SU-DHL-6 (cell line): ENCODE measurements around the gene KLK1.

Experiments
- EZH2phosphoT487 ChIP-seq: fragments of 200-600 bp; sonication (generic), shearing (Covaris generic); conservative IDR thresholded peaks from 2 replicates; pipeline ENCODE4 v1.6.1; 2018; ENCODE audit warnings: mild to moderate bottlenecking, antibody characterized with exemption, low read length, moderate library complexity, mixed read lengths
- TF ChIP-seq, protein P1 (sequence below): fragments of 200-600 bp; sonication (generic); IDR thresholded peaks from one replicate; pipeline ENCODE4 v1.5.1; 2017; ENCODE audit warnings: antibody characterized with exemption, mild to moderate bottlenecking, low read length, moderate library complexity; ENCODE audit not compliant: insufficient read depth, poor library complexity, severe bottlenecking

DNA sequence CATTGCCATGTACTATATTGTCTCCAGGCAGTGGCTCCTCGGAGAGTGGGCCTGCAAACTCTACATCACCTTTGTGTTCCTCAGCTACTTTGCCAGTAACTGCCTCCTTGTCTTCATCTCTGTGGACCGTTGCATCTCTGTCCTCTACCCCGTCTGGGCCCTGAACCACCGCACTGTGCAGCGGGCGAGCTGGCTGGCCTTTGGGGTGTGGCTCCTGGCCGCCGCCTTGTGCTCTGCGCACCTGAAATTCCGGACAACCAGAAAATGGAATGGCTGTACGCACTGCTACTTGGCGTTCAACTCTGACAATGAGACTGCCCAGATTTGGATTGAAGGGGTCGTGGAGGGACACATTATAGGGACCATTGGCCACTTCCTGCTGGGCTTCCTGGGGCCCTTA lies 52.7 kb downstream of the KLK1 start:
- TF ChIP-seq, protein P1, sequence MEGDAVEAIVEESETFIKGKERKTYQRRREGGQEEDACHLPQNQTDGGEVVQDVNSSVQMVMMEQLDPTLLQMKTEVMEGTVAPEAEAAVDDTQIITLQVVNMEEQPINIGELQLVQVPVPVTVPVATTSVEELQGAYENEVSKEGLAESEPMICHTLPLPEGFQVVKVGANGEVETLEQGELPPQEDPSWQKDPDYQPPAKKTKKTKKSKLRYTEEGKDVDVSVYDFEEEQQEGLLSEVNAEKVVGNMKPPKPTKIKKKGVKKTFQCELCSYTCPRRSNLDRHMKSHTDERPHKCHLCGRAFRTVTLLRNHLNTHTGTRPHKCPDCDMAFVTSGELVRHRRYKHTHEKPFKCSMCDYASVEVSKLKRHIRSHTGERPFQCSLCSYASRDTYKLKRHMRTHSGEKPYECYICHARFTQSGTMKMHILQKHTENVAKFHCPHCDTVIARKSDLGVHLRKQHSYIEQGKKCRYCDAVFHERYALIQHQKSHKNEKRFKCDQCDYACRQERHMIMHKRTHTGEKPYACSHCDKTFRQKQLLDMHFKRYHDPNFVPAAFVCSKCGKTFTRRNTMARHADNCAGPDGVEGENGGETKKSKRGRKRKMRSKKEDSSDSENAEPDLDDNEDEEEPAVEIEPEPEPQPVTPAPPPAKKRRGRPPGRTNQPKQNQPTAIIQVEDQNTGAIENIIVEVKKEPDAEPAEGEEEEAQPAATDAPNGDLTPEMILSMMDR, result no peak
- no peak for TF ChIP-seq EZH2phosphoT487
